ENCODE measurements around the gene IQGAP1.

- TF ChIP-seq TCF7L2 (IDR thresholded peaks at IDR 0.05; ENCODE audit: borderline replicate concordance, low read depth, low read length) (no peak), ZNF391 (tag by site-specific recombination; IDR thresholded peaks at IDR 0.05; ENCODE audit: borderline replicate concordance, low read depth) (no peak), ATF2 (tag by site-specific recombination; IDR thresholded peaks at IDR 0.05; ENCODE audit: low read depth) (no peak), REST (tag by site-specific recombination; IDR thresholded peaks at IDR 0.05) (no peak), ZBTB21 (tag by site-specific recombination; IDR thresholded peaks at IDR 0.05) (no peak), ZNF175 (tag by site-specific recombination; IDR thresholded peaks at IDR 0.05) (no peak), ZNF138 (tag by site-specific recombination; IDR thresholded peaks at IDR 0.05; ENCODE audit: borderline replicate concordance) (no peak), ZNF777 (tag by site-specific recombination; IDR thresholded peaks at IDR 0.05; ENCODE audit: borderline replicate concordance) (no peak)
- TF ChIP-seq, protein P1, sequence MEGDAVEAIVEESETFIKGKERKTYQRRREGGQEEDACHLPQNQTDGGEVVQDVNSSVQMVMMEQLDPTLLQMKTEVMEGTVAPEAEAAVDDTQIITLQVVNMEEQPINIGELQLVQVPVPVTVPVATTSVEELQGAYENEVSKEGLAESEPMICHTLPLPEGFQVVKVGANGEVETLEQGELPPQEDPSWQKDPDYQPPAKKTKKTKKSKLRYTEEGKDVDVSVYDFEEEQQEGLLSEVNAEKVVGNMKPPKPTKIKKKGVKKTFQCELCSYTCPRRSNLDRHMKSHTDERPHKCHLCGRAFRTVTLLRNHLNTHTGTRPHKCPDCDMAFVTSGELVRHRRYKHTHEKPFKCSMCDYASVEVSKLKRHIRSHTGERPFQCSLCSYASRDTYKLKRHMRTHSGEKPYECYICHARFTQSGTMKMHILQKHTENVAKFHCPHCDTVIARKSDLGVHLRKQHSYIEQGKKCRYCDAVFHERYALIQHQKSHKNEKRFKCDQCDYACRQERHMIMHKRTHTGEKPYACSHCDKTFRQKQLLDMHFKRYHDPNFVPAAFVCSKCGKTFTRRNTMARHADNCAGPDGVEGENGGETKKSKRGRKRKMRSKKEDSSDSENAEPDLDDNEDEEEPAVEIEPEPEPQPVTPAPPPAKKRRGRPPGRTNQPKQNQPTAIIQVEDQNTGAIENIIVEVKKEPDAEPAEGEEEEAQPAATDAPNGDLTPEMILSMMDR (tag by site-specific recombination; IDR thresholded peaks at IDR 0.05): no peak
These were observed 19.9 kb downstream of the IQGAP1 start for GRCh38 chr15:90407871-90408317.

All from HEK293 (cell line).